CD4-positive, alpha-beta T cell treated with Interleukin-15 for 4 hours (primary cell): Measurements from ENCODE around the gene ZNF592.

Source experiments
- DNase-seq: peaks from one replicate; pipeline ENCODE4 v3.0.0-alpha.2; 2020; ENCODE audit warnings: low spot score

The ZNF592 gene

GRCh38 chr15:84831613-84832012 lies 83.2 kb downstream of the ZNF592 start:
- DNase-seq, result no peak

- DNase-seq, result no peak
These were observed 84.2 kb downstream of the ZNF592 start for GRCh38 chr15:84832448-84833040.

GRCh38 chr15:84833447-84834228 lies 85.2 kb downstream of the ZNF592 start:
- no peak for DNase-seq

GRCh38 chr15:84834229-84834955 lies 86.0 kb downstream of the ZNF592 start:
- DNase-seq, result no peak

GRCh38 chr15:84834969-84835368 lies 86.6 kb downstream of the ZNF592 start:
- no peak for DNase-seq

GRCh38 chr15:84835661-84836337 lies 87.4 kb downstream of the ZNF592 start:
- DNase-seq, result no peak

GRCh38 chr15:84836844-84837243 lies 88.5 kb downstream of the ZNF592 start:
- no peak for DNase-seq

- DNase-seq, result no peak
These were observed 91.3 kb downstream of the ZNF592 start for GRCh38 chr15:84839714-84840113.

- no peak for DNase-seq
These were observed 91.9 kb downstream of the ZNF592 start for GRCh38 chr15:84840255-84840654.

- DNase-seq, result no peak
These were observed 92.5 kb downstream of the ZNF592 start for GRCh38 chr15:84840741-84841429.

- no peak for DNase-seq
These were observed 94.4 kb downstream of the ZNF592 start for GRCh38 chr15:84842781-84843180.

- DNase-seq, result no peak
These were observed 96.6 kb downstream of the ZNF592 start for GRCh38 chr15:84844964-84845363.

- peak; percentile 37 for DNase-seq
These were observed 97.2 kb downstream of the ZNF592 start for GRCh38 chr15:84845631-84846030.

GRCh38 chr15:84846269-84846668 lies 97.9 kb downstream of the ZNF592 start:
- no peak for DNase-seq

GRCh38 chr15:84847382-84847781 lies 99.0 kb downstream of the ZNF592 start:
- DNase-seq, result no peak

- DNase-seq, result no peak
These were observed 103.8 kb downstream of the ZNF592 start for GRCh38 chr15:84852212-84852611.

GRCh38 chr15:84855136-84855535 lies 106.7 kb downstream of the ZNF592 start:
- no peak for DNase-seq

GRCh38 chr15:84855765-84856164 lies 107.4 kb downstream of the ZNF592 start:
- DNase-seq, result no peak
